Esophagus squamous epithelium (tissue), 5 donors: ENCODE data around the gene ZNF181. TPM values are rescaled to one million over a fixed set of nuclear protein-coding genes. Genes with fewer than 3 reads are reported as not detected.

Source experiments
- DNase-seq: peaks from one replicate; lab custom pipeline; 2025; lab: John Stamatoyannopoulos, UW
- H3K27ac ChIP-seq, 4 donors: fragments of 200-600 bp; sonication (generic); one replicate each; pipeline ENCODE4 v1.5.1; 2016 to 2019; ENCODE audit warnings: mild to moderate bottlenecking in 1 of 4
- H3K27me3 ChIP-seq, 4 donors: fragments of 200-600 bp; sonication (generic); 1 replicate in 3 of 4; 2 replicates in 1 of 4; pipeline versions ENCODE4 v1.5.1 to v1.6.0; 2017 to 2021; ENCODE audit warnings: antibody characterized with exemption in 1 of 4
- H3K36me3 ChIP-seq, 3 donors: fragments of 200-600 bp; sonication (generic); one replicate each; pipeline ENCODE4 v1.5.1; 2016 to 2019
- H3K4me1 ChIP-seq, 3 donors: fragments of 200-600 bp; sonication (generic); one replicate each; pipeline ENCODE4 v1.5.1; 2017 to 2019
- H3K4me3 ChIP-seq, 4 donors: fragments of 200-600 bp; sonication (generic); 1 replicate in 3 of 4; 2 replicates in 1 of 4; pipeline ENCODE4 v1.5.1; 2016 to 2019; ENCODE audit warnings: mild to moderate bottlenecking in 2 of 4, moderate library complexity in 1 of 4
- H3K9me3 ChIP-seq, 3 donors: fragments of 200-600 bp; sonication (generic); one replicate each; pipeline ENCODE4 v1.5.1; 2016 to 2019
- CTCF ChIP-seq, 6 experiments: fragments of 450-650 bp in 4 of 6; fragments of 200-600 bp in 2 of 6; sonication (generic) in 2 of 6; IDR thresholded peaks; one replicate each; pipeline ENCODE4 v1.5.1; 2016 to 2019; ENCODE audit warnings: antibody characterized with exemption in 6 of 6, mild to moderate bottlenecking in 4 of 6, moderate library complexity in 4 of 6
- POLR2A ChIP-seq, 4 donors: fragments of 450-650 bp; IDR thresholded peaks; one replicate each; pipeline ENCODE4 v1.6.1; 2017; ENCODE audit warnings: antibody characterized with exemption in 4 of 4, mild to moderate bottlenecking in 4 of 4, moderate library complexity in 3 of 4
- WGBS, 2 donors: methylation state at CpG; one replicate each; pipeline ENCODE4 v1.1.5; 2018; 5-methylcytosine and 5-hydroxymethylcytosine counted together
- intact Hi-C: fragments of 100-400 bp; cut with DNase I; formaldehyde crosslinking; loops from one replicate; pipeline ENCODE4 v1.15.0; 2022
- total RNA-seq, 4 donors: library from RNA; depleted of rRNA; stranded (reverse); fragments of >200 nt; gene quantifications; one replicate each; pipeline ENCODE4 v1.1.0, GENCODE V29; 2016
- donor health status: DM: yes; HTN: yes; CAD: no.

The ZNF181 gene
- total RNA-seq, 4 donors from 2014 or later, result 3.0 to 27.4 (median 13.3) TPM

GRCh38 chr19:34786236-34786635 is 52.2 kb downstream of the ZNF181 start:
- H3K36me3 ChIP-seq, result no peaks in the 10 kb centered on the region
- H3K4me1 ChIP-seq, result no peaks in the 10 kb centered on the region
- TF ChIP-seq CTCF (IDR thresholded peaks at IDR 0.05) (no peak), POLR2A (IDR thresholded peaks at IDR 0.05) (no peak)
- no peak overlapping the region for H3K4me3 ChIP-seq
- H3K27ac ChIP-seq, result no peak overlapping the region
- WGBS, 2 donors, result 77% methylated on average over 4 to 5 of the region's 5 CpGs
- H3K27me3 ChIP-seq, result no peaks in the 10 kb centered on the region
- no peaks in the 10 kb centered on the region for H3K9me3 ChIP-seq
- no peak for DNase-seq
- intact Hi-C loops, result no loop called here

- H3K4me3 ChIP-seq, result no peak overlapping the region
- no peaks in the 10 kb centered on the region for H3K27me3 ChIP-seq
- no peak for TF ChIP-seq CTCF (IDR thresholded peaks at IDR 0.05)
- no peak for TF ChIP-seq POLR2A (IDR thresholded peaks at IDR 0.05)
- H3K4me1 ChIP-seq, result no peaks in the 10 kb centered on the region
- H3K9me3 ChIP-seq, result no peaks in the 10 kb centered on the region
- no peak overlapping the region for H3K27ac ChIP-seq
- H3K36me3 ChIP-seq, result no peaks in the 10 kb centered on the region
- intact Hi-C loops, result no loop called here
- WGBS, 2 donors, result 53 to 70% methylated on average over 3 of the region's 3 CpGs
- no peak for DNase-seq
These were observed 53.2 kb downstream of the ZNF181 start for GRCh38 chr19:34787059-34787824.

- no peaks in the 10 kb centered on the region for H3K36me3 ChIP-seq
- no peak overlapping the region for H3K27ac ChIP-seq
- 56 to 66% methylated on average over 2 of the region's 2 CpGs for WGBS, 2 donors
- H3K27me3 ChIP-seq, result no peaks in the 10 kb centered on the region
- no peak overlapping the region for H3K4me3 ChIP-seq
- H3K9me3 ChIP-seq, result no peaks in the 10 kb centered on the region
- no peak for TF ChIP-seq POLR2A (IDR thresholded peaks at IDR 0.05)
- TF ChIP-seq CTCF (IDR thresholded peaks at IDR 0.05), result no peak
- no peak for DNase-seq
- intact Hi-C loops, result no loop called here
- H3K4me1 ChIP-seq, result no peaks in the 10 kb centered on the region
These were observed 54.0 kb downstream of the ZNF181 start for GRCh38 chr19:34788074-34788473.

GRCh38 chr19:34793565-34793964 is 59.5 kb downstream of the ZNF181 start:
- 58 to 65% methylated on average over 3 of the region's 3 CpGs for WGBS, 2 donors

More at GRCh38 chr19:34793565-34793964, 59.5 kb downstream of the ZNF181 start:
- H3K4me1 ChIP-seq, result no peaks in the 10 kb centered on the region
- no peak for DNase-seq
- H3K27me3 ChIP-seq, result no peaks in the 10 kb centered on the region
- H3K4me3 ChIP-seq, result no peak overlapping the region
- intact Hi-C loops, result no loop called here
- TF ChIP-seq POLR2A (IDR thresholded peaks at IDR 0.05) (no peak), CTCF (IDR thresholded peaks at IDR 0.05) (no peak)
- H3K27ac ChIP-seq, result no peak overlapping the region
- H3K9me3 ChIP-seq, result no peaks in the 10 kb centered on the region
- H3K36me3 ChIP-seq, result no peaks in the 10 kb centered on the region
